Measurements from ENCODE around the gene TAF1B.

TAF1B gene

GRCh38 chr2:9941196-9941995 is 98.1 kb downstream of the TAF1B start:
- no peak overlapping the region for H3K9ac ChIP-seq (ENCODE audit: low read length)

GRCh38 chr2:9941996-9942390 is 98.7 kb downstream of the TAF1B start:
- Histone ChIP-seq H3K4me1 (ENCODE audit: insufficient read depth, low read length, severe bottlenecking) (no peaks in the 10 kb centered on the region), H3K27ac (ENCODE audit: low read depth, low read length, poor library complexity, severe bottlenecking) (no peak overlapping the region)
- no peak for TF ChIP-seq EZH2 (IDR thresholded peaks at IDR 0.05; ENCODE audit: borderline replicate concordance, low read length)

More at GRCh38 chr2:9941196-9941995, 98.1 kb downstream of the TAF1B start:
- no peak overlapping the region for H3K4me2 ChIP-seq (ENCODE audit: low read length)
- H3F3A ChIP-seq (ENCODE audit: insufficient read depth, low read length): no peaks in the 10 kb centered on the region
- H3K27me3 ChIP-seq (ENCODE audit: insufficient read depth, low read length): 0 out of 2 replicates have a peak, but pooled peaks cover 3% of the 10 kb centered on the region
- no peaks in the 10 kb centered on the region for H3K9me3 ChIP-seq (ENCODE audit: low read length)
- no peak overlapping the region for H3K4me3 ChIP-seq (ENCODE audit: low read depth, low read length, poor library complexity, severe bottlenecking)
- H3K79me2 ChIP-seq (ENCODE audit: insufficient read depth, low read length): no peaks in the 10 kb centered on the region
- H2AFZ ChIP-seq (ENCODE audit: low read length): no peak overlapping the region
- H3K9me2 ChIP-seq (ENCODE audit: low read depth, low read length): no peaks in the 10 kb centered on the region
- H3K27ac ChIP-seq (ENCODE audit: low read depth, low read length, poor library complexity, severe bottlenecking): no peak overlapping the region
- no peaks in the 10 kb centered on the region for H3K4me1 ChIP-seq (ENCODE audit: insufficient read depth, low read length, severe bottlenecking)
- TF ChIP-seq EZH2 (IDR thresholded peaks at IDR 0.05; ENCODE audit: borderline replicate concordance, low read length): no peak
- TF ChIP-seq CTCF (IDR thresholded peaks at IDR 0.05; ENCODE audit: low read length): no peak
- H4K20me1 ChIP-seq (ENCODE audit: insufficient read depth, low read length): no peaks in the 10 kb centered on the region
- no peaks in the 10 kb centered on the region for H3K36me3 ChIP-seq (ENCODE audit: insufficient read depth, low read length)

GRCh38 chr2:9944330-9944758 is 101.1 kb downstream of the TAF1B start:
- Histone ChIP-seq H3K36me3 (ENCODE audit: insufficient read depth, low read length) (no peaks in the 10 kb centered on the region), H4K20me1 (ENCODE audit: insufficient read depth, low read length) (no peaks in the 10 kb centered on the region), H3K79me2 (ENCODE audit: insufficient read depth, low read length) (no peaks in the 10 kb centered on the region), H3K4me1 (ENCODE audit: insufficient read depth, low read length, severe bottlenecking) (no peaks in the 10 kb centered on the region), H3K27ac (ENCODE audit: low read depth, low read length, poor library complexity, severe bottlenecking) (no peak overlapping the region), H3F3A (ENCODE audit: insufficient read depth, low read length) (no peaks in the 10 kb centered on the region), H3K9me3 (ENCODE audit: low read length) (no peaks in the 10 kb centered on the region), H3K4me3 (ENCODE audit: low read depth, low read length, poor library complexity, severe bottlenecking) (no peak overlapping the region), H3K9me2 (ENCODE audit: low read depth, low read length) (no peaks in the 10 kb centered on the region), H2AFZ (ENCODE audit: low read length) (no peak overlapping the region), H3K9ac (ENCODE audit: low read length) (no peak overlapping the region), H3K27me3 (ENCODE audit: insufficient read depth, low read length) (0 out of 2 replicates have a peak, but pooled peaks cover 3% of the 10 kb centered on the region), H3K4me2 (ENCODE audit: low read length) (no peak overlapping the region)
- TF ChIP-seq EZH2 (IDR thresholded peaks at IDR 0.05; ENCODE audit: borderline replicate concordance, low read length) (no peak), CTCF (IDR thresholded peaks at IDR 0.05; ENCODE audit: low read length) (no peak)

More at GRCh38 chr2:9941996-9942390, 98.7 kb downstream of the TAF1B start:
- no peaks in the 10 kb centered on the region for H3F3A ChIP-seq (ENCODE audit: insufficient read depth, low read length)
- no peaks in the 10 kb centered on the region for H3K36me3 ChIP-seq (ENCODE audit: insufficient read depth, low read length)
- H3K9me2 ChIP-seq (ENCODE audit: low read depth, low read length): no peaks in the 10 kb centered on the region
- no peaks in the 10 kb centered on the region for H3K9me3 ChIP-seq (ENCODE audit: low read length)
- no peaks in the 10 kb centered on the region for H4K20me1 ChIP-seq (ENCODE audit: insufficient read depth, low read length)
- 0 out of 2 replicates have a peak, but pooled peaks cover 3% of the 10 kb centered on the region for H3K27me3 ChIP-seq (ENCODE audit: insufficient read depth, low read length)
- no peak overlapping the region for H3K4me2 ChIP-seq (ENCODE audit: low read length)
- no peak overlapping the region for H3K4me3 ChIP-seq (ENCODE audit: low read depth, low read length, poor library complexity, severe bottlenecking)
- no peak overlapping the region for H3K9ac ChIP-seq (ENCODE audit: low read length)
- no peak overlapping the region for H2AFZ ChIP-seq (ENCODE audit: low read length)
- no peaks in the 10 kb centered on the region for H3K79me2 ChIP-seq (ENCODE audit: insufficient read depth, low read length)

All from OCI-LY1 (cell line).